CD4-positive, alpha-beta T cell treated with Interleukin-4 for 4 hours (primary cell): ENCODE data around the gene WDR48.
"Not testable (repeated sequence)": the region's sequence is repeated elsewhere in the genome, so short reads cannot be mapped to it uniquely, and the experiment has no call there.

Source experiments
- DNase-seq: peaks from one replicate; pipeline ENCODE4 v3.0.0-alpha.2; 2020

The WDR48 gene

GRCh38 chr3:39051649-39052561, at the start of gene WDR48, which contains the start of gene SCN11A:
Gene WDR48 (plus strand): TSS chr3:39052016. CDS start chr3:39052026, 10 bp downstream.
Gene SCN11A (minus strand): TSS chr3:39051944. CDS start chr3:38950362, 101,582 bp downstream.
- DNase-seq, result peak; percentile 92

- DNase-seq, result no peak
Observed at GRCh38 chr3:39005295-39005694, 46.5 kb upstream of the WDR48 start.

GRCh38 chr3:39011191-39011736, 40.6 kb upstream of the WDR48 start:
- DNase-seq, result no peak

- no peak for DNase-seq
Observed at GRCh38 chr3:39013289-39013688, 38.5 kb upstream of the WDR48 start.

GRCh38 chr3:39013921-39014509, 37.8 kb upstream of the WDR48 start:
- no peak for DNase-seq

- no peak for DNase-seq
Observed at GRCh38 chr3:39015418-39015817, 36.4 kb upstream of the WDR48 start.

- DNase-seq, result no peak
Observed at GRCh38 chr3:39019299-39019698, 32.5 kb upstream of the WDR48 start.

GRCh38 chr3:39021029-39021428, 30.8 kb upstream of the WDR48 start:
- no peak for DNase-seq

- no peak for DNase-seq
Observed at GRCh38 chr3:39021465-39022285, 30.1 kb upstream of the WDR48 start.

- DNase-seq, result no peak
Observed at GRCh38 chr3:39022286-39022630, 29.6 kb upstream of the WDR48 start.

GRCh38 chr3:39024497-39024896, 27.3 kb upstream of the WDR48 start:
- DNase-seq, result no peak

- no peak for DNase-seq
Observed at GRCh38 chr3:39025222-39025970, 26.4 kb upstream of the WDR48 start.

GRCh38 chr3:39028546-39028945, 23.3 kb upstream of the WDR48 start:
- DNase-seq, result no peak

- no peak for DNase-seq
Observed at GRCh38 chr3:39029556-39029955, 22.3 kb upstream of the WDR48 start.

GRCh38 chr3:39038165-39038564, 13.7 kb upstream of the WDR48 start:
- DNase-seq, result no peak

- no peak for DNase-seq
Observed at GRCh38 chr3:39050029-39050428, 1.8 kb upstream of the WDR48 start.

GRCh38 chr3:39052583-39052982, 767 bp downstream of the WDR48 start:
- DNase-seq, result no peak

GRCh38 chr3:39053696-39054095, 1.9 kb downstream of the WDR48 start:
- DNase-seq, result no peak

- no peak for DNase-seq
Observed at GRCh38 chr3:39056151-39056550, 4.3 kb downstream of the WDR48 start.

- DNase-seq, result not testable (repeated sequence)
Observed at GRCh38 chr3:39061228-39061627, 9.4 kb downstream of the WDR48 start.

GRCh38 chr3:39062180-39062579, 10.4 kb downstream of the WDR48 start:
- DNase-seq, result no peak

- no peak for DNase-seq
Observed at GRCh38 chr3:39063143-39063542, 11.3 kb downstream of the WDR48 start.
